Activated T-cell treated with anti-CD3 and anti-CD28 coated beads, Interleukin-2, amount 50 U/mL, for 48 hours (primary cell): Measurements from ENCODE around the gene ZFAND3.
"Not testable (repeated sequence)": the region's sequence is repeated elsewhere in the genome, so short reads cannot be mapped to it uniquely, and the experiment has no call there.

ENCODE experiments used
- DNase-seq, 2 experiments: peaks; one replicate each; pipeline ENCODE4 v3.0.0-alpha.2; 2020

The ZFAND3 gene

DNA sequence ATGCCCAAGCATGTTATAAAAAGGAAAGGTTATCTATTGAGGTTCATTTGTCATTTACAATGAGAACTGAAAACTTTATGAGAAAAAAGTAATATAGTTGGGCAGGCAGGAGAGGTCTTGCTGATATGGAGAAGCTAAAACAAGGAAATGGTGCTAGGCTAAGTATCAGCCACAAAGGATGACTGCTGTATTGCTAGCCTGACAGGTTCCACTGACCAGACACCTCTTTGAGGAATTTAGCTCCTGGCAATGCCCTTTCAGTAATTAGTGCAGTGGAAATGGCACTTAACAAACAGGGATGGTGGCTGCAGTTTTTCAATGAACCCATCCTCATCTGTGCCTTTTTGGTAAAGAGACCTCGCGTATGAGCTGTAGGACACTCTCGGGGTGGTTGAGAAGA lies 284.4 kb downstream of the ZFAND3 start:
- no peak for DNase-seq

DNA sequence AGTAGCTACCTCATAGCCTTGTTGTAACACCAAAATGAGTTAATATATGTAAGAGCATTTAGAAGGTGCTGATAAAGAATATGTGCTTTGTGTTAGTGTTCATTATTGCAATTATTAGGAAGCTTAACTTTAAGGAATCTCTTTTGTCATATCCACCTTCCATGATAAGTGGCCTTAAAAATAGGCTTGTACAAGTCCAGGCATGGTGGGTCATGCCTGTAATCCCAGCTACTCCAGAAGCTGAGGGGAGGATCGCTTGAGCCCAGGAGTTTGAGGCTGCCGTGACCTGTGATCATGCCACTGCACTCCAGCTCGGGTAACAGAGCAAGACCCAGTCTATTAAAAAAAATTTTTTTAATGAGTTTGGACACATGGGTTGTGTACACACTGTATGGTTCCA lies 285.5 kb downstream of the ZFAND3 start:
- DNase-seq = no peak

DNA sequence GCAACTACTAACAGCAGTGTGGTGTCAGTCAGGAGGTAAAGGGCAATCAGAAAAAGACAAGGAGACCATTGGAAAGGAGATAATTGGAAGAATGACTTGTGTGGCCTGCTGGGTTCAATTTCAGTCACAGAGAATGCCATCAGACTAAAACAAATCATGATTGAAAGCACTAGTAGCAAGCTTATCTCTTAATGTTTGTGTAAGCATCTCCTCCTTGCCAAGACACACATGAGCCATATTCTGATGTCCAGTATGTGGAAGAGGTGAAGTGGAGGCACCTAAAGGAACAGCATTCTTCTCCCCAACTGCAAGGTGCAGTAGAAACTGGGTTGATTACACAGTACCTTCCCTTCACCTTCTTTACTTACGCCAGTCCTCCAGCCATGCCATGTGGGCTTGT lies 287.5 kb downstream of the ZFAND3 start:
- no peak for DNase-seq

DNA sequence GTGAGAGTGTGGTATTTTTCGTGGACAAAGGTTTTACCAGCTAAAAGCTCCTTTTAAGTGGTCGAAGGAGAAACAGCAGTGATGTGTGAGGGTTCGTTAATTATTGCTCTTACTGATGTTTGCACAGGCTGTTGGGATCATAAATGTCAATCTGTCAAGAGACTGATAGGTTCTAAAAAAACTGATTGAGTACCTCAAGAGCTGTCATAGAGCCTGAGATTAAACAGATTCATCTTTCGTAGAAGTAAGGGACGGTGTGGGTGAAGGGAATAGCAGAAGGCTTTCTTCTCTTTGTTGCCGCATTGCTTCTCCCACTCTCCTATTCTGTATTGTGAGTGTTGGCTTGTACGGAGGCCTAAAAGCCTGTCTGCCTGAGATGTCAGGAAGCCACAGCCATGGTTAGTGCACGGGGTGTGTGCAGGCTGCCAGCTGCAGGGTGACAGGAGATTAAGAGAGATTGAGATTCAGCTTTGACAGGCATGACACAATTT lies 291.0 kb downstream of the ZFAND3 start:
- DNase-seq = no peak

DNA sequence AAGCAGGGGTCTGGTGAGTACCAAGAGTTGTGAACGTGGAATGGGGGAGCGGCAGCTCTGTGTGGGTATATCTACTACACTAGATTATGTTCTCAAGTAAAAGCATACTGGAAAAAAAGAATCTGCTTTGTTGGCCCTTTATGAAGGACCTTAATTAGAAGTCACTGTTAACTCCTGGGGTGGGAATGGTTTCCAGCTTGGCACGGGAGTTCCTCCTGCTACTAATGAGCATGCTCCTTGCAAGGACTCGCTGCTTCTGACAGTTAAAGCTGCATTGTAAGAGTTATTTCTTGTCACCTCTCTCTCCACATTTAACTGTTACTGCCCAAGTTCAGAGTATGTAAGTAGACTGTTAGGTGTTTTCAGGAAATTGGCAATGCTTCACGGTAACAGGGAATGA lies 292.7 kb downstream of the ZFAND3 start:
- no peak for DNase-seq

DNA sequence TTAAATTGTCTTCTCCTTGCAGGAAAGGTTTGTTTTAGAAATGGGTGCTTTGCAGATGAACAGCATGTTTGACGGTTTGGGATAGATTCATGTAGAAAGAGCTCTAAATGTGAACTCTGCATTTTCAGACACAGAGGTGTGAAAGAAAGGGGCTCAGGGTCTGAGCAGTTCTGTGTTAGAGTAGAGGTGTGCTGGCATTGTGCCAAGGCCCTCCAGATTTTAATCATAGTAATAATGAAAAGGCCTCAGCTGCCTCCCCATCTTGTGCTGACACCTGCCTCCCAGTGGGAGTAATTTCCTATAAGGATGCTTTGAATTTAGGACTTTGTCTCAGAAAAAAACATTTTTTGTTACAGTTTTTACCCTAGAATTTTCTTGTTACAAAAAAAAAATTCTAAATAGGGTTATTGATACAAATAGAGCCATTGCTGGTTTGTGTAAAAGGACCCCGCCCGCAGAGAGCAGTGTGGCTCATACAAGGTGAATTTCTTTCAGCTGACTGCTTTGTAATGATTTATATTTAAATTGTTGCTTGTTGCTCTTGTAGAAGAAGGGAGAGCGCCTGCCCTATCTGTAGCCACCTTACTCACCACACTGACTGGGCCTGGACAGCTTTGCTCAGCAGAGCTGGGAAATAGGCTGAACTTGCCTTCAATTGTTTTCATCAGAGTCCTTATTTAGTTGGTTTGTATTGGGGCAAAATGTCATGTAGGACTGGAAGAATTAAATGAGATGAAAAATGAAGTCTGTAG lies 294.5 kb downstream of the ZFAND3 start:
- DNase-seq = no peak

DNA sequence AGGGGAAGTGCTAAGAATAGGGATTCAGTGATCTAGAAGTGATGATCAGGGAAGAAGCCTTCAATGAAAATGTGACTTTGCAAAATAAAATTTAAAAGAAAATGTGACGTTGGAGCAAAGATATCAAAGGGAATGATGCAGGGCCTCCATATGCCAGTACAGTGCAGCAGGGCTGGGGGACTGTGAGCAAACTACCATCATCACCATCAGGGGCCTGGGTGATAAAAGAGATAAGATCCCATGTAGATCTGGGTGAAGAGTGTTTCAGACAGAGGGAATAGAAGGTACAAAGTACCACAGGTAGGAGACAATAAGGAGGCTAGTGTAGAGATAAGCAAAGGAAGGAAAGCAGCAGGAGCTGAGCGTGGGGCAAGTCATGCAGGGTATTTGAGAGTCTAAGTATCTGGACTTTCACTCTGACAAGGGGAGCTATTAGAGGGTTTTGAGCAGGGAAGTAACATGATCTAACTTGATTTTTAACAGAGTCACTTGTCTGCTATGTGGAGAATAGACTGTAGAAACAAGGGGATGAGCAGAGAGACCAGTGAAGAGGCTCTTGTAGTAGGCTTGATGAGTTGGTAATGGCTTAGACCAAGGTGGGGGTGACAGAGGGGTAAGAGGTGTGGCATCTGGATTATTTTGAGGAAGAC lies 295.6 kb downstream of the ZFAND3 start:
- DNase-seq = no peak

DNA sequence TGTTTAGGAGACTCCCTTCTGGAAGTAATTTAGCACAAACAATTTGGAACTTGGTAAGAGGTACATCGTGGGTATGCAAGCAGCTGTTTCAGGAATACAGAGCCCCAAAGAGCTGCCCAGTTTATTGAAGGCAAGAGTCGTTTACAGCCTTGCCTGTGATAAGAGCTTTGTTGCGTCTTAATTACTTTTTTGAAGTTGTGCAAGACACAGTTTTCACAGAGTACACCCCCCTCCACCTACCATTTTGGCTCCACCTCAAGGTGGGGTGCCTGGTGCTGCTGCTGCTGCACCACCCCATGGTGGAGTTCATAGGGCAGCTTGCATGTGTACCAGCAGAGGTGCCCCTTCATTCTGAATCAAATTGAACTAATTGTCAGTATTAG lies 296.1 kb downstream of the ZFAND3 start:
- DNase-seq = no peak

DNA sequence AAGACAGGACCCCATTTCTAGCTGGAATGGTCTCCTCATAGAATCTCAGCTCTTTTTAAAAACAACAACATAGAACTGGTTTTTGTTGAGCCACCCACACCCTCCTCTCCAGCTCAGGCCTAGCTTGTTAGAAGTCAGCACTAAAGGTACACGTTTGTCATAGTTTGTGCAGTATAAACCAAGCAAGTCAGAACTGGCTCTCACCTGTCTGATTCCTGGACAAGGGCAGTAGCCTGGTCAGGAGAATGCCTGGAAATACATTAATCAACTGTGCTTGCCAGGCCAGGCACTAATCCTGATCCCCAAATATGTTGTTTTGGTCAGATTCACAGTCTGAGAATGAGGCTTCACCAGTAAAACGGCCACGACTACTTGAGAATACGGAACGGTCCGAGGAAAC lies 296.7 kb downstream of the ZFAND3 start:
- DNase-seq = no peak

DNA sequence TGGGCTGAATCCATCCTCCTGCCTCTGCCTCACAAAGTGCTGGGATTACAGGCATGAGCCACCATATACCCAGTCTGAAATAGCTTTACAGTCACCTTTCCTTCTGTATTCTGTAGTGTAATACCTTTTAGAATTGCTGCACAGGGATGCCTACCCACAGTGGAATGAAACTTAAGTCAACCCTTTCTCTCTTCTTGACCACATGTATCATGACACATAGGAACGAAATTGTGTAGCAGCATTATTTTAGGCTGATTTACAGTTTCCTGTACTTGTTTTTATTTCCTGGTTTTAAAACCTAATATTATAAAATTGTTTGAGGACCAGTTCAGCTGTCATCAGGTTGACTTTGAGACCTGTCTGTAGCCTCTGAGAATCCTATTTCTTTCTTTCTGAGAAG lies 297.8 kb downstream of the ZFAND3 start:
- no peak for DNase-seq

DNA sequence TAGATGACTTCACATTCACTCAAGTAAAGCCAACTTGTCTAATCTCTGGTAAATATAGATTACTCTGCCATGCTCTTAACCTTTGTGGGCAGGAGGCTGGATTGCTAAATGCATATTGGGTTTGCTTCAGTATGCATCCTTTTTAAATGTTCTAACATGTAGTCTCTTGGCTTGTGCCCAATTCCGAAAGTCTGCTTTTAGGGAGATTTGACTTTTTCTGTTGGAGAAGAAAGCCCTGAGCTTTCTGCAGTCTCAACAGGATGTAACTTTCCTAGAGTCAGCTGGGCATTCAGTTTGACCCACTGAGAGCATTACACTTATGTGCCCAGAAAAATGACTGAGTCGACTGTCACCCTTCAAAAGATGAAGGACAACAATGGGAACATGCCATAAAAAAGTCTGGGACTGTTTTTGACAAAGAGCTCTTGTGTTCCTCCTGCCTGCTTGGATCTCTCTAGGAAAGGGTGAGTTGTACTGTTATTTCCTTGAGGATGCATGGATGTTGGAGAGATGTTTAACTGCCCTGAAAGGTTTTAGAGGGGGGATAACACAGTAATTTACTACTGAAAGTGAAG lies 299.4 kb downstream of the ZFAND3 start:
- DNase-seq = no peak

DNA sequence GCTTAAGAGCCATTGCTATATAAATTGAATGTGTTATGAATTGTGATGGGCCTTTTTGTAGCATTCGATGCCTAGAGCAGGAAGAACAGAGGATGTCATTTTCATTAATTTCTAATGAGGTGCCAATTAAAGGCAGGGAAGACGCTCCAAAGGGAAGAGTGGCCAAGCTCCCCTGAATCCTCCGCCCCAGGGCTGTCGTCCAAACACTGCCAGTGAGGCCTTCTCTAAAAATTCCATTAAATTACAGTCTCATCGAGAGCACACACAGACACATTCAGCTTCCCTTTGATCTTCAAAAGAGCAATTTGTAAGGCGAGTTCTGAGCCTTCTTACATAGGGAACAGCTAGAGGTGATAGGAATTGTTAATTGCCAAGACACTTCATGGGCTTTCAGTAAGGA lies 300.0 kb downstream of the ZFAND3 start:
- no peak for DNase-seq

DNA sequence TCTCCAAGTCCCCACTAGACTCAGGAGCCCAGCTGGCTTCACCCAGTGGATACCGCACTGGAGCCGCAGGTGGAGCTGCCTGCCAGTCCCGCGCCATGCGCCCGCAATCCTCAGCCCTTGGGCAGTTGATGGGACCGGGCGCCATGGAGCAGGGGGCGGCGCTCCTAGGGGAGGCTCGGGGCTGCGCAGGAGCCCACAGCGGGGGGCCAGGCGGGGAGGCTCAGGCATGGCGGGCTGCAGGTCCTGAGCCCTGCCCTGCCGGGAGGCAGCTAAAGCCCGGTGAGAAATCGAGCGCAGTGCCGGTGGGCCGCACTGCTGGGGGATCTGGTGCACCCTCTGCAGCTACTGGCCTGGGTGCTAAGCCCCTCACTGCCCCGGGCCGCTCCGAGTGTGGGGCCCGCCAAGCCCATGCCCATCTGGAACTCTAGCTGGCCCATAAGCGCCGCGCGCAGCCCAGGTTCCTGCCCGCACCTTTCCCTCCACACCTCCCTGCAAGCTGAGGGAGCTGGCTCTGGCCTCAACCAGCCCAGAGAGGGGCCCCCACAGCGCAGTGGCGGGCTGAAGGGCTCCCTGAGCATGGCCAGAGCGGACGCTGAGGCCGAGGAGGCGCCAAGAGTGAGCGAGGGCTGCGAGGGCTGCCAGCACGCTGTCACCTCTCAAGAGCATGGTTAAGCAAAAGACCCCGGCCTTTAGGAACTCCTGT lies 304.8 kb downstream of the ZFAND3 start:
- DNase-seq = not testable (repeated sequence)

DNA sequence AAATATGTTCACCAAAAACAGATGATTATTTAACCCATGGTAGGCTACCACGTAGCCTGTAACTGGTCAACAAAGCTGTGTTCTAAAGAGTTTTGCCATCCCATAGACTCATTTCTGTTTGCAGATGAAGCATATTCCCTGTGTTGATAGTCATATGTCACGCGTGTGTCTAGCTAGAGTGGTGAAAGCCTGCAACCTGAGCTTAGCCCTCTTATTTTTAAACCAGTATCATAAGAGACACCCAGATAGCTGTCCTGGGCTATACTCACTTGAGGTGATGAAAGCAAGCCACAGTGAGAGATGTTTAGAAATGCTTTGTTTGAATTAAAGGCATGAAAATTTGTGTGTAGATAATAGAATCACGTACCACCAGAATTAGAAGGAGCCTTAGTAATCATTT lies 307.8 kb downstream of the ZFAND3 start:
- DNase-seq = no peak

DNA sequence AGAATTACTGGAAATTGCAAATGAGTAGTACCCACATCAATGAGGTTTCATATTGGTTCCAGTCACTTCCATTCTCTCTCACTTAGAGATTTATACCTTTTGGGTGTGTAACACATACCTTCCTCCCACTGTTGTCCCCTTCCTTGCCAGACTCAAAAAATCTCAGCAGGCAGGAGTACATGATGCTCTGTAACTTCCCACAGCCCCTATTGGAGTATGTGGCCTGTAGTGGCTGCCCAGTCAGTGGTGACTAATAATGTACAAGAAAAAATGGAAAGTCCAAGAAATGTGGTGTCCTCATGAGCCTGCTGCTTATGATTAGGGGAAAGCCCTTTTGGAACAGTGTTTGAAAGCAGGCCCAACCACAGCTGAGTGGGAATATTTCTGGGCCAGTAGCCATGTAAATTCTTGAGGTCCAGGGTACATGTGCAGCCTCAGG lies 312.0 kb downstream of the ZFAND3 start:
- DNase-seq = peak; percentile 42 to 48

DNA sequence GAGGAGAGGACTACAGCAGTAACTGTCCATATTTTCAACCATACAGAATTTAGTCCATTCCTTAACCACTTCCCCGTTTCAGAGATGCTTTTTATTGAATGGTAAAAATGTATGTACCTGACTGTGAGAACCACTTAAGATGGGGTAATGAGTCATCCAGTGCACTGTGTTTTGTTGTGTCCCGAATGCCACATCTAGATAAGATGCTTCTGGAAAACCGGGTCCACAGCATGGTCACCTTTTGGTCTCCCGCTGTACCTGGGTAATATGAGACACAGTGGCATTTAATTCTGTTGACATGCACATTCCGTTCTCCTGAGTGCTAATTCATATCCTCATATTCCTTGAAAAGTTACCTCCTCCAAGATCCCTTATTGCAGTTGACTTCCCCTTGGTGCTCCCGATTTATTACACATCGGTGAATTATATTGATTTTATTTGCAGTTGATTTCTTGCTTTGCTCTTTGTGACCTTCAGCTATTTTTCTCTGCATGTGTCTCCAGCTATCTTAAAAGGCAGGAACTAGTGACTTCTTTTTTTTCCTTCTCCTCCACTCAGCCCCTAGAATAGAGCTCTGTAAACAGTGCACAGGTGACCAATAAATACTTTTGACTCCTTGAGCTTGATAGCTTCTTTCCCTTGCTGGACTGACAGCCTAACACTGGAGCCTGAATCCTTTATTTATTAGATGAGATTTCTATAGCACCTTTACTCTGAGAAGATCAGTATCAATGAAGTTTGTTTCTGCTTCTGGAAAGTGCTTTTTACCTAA lies 314.6 kb downstream of the ZFAND3 start:
- no peak for DNase-seq

DNA sequence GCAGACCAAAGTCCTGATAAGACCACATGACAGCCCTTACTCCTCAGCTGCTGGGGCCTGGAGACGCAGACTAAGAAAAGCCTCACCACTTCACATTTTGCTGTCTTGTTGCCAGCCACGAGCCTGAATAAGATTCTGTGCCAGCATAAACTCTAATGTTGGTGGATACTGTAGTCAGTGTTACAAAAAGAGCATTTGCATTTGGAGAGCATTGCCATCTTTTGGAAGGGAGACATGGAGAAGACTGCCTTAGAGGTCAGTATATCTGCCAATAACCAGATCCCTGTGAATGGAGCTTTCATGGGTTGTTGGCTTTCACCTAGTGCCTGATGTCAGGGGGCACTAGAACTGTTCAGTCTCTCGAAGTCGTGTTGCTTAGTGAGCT lies 315.2 kb downstream of the ZFAND3 start:
- DNase-seq = no peak

DNA sequence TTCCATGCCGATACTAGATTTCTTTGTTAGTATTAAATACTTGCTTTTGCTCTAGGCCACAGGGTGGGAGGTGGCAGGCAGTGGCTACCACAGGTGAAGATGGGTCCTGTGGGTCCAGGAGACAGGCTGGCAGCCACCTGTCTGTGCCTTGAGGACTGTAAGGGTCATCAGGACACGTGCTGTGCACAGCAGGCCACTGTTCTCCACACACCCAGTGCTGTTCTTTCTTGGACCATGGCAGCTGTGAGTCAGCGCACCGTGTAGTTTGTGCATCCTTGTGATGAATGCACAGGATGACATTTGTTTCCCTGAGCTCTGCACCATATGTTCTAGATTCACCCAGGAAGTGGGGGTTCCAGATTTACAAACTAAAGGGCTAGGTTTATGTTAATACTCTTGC lies 317.0 kb downstream of the ZFAND3 start:
- no peak for DNase-seq

DNA sequence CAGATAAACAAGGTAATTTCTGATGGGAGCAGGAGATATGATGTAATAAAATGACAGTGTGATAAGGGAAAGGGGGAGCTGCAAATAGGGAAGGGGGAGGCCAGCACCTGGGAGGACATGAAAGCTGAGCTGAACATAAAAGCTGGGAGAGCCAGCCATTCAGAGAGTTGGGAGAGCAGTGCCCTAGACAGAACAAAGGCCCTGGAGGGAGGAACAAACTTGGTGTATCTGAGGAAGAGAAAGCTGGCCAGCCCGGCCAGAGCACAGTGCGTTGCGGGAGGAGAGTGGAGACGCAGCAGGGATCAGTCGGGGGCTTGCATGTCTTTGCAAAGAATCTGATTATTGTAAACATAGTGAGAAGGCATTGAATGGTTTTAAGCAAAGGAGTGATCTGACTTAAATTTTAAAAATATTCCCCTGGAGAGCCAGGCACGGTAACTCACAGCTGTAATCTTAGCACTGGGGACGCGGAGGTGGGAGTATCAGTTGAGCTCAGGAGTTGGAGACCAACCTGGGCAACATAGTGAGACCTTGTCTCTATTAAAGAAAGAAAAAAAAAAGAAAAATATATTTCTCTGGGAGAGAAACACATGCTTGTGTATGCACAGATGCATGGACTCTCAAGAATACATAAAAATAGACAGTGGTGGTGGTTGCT lies 318.2 kb downstream of the ZFAND3 start:
- no peak for DNase-seq

DNA sequence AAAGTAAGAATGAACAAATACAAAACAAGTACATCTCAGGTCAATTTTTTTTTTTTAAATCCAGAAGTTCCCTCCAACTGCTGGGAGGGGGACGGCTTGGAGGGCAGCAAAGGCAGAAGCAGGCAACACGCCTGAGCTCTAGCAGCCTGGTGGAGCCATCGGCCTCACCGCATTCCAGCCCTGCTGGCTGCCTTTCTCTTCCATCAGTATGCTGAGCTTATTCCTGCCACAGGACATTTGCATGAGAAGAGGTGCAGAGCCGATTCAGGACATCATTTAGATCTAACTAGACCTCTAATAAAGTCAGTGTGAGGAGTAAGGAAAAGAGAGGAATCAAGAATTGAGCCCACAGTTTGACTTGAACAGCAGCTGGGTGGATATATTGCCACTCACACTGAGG lies 318.8 kb downstream of the ZFAND3 start:
- DNase-seq = no peak

DNA sequence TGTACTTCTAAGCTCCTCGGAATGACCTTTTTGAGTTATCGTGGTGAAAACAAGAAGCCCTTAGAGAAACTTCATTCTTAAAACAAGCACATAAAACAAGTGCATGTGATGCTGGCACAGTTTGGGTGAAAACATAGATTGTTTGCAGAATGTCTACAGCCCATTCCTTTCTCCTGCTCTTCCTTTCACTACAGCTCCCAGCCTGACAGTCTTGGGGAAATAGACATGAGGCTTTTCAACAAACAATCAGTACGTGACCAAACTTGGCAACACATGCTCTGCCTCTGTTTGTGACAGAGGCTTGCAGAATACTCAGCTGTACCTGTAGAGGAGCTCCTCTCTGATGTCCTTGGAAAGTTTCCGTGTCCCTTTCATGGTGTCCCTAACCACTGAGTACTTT lies 321.6 kb downstream of the ZFAND3 start:
- no peak for DNase-seq

DNA sequence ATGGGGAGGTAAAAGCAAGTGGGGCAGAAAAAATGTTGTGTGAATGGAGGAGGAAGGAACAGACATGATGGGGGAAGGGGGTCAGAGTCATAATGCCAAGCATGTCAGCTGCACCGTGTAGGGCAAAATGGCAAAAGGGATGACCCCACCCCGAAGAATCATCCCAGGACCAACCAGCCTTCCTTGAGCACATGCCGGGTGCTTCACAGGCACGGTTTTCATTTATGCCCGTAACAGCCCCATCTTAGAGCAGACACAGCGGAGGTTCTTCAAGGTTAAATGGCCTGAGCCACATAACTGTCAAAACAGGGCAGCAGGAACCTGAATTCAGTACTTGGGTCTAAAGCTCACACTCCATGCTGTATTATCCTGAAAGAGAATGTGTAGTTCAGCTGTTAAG lies 322.2 kb downstream of the ZFAND3 start:
- DNase-seq = no peak
